PC-3 (cell line): ENCODE data around the gene CYP2J2. TPM values are rescaled to one million over a fixed set of nuclear protein-coding genes. Genes with fewer than 3 reads are reported as not detected.

Experiments
- ATAC-seq: fragments of 200-7000 bp; cut with Tn5 transposase; 2 replicates; pipeline ENCODE4 v1.9.1; 2020; ENCODE audit warnings: mild to moderate bottlenecking, moderate library complexity
- BruUV-seq: library from RNA; stranded (reverse); fragments of 400-500 nt; replicated peaks from 2 replicates; lab custom pipeline; 2021; lab: Mats Ljungman, UMichigan
- CTCF ChIA-PET: fragments of 300-600 bp; sonication (Branson Sonifier 250); formaldehyde crosslinking; loops from one replicate; lab custom pipeline; 2022; ENCODE audit warnings: antibody characterized with exemption; lab: Charles Lee
- POLR2A ChIA-PET: fragments of 300-600 bp; sonication (Branson Sonifier 250); formaldehyde crosslinking; loops from one replicate; lab custom pipeline; 2022; ENCODE audit warnings: antibody characterized with exemption; ENCODE audit not compliant: unreplicated experiment; lab: Charles Lee
- DNase-seq: peaks from one replicate; pipeline ENCODE4 v3.0.0-alpha.2; 2015
- H2AFZ ChIP-seq: fragments of 300-600 bp; sonication (generic); 2 replicates; pipeline ENCODE4 v1.6.0; 2016; ENCODE audit warnings: antibody characterized with exemption, low read length
- H3F3A ChIP-seq: fragments of 300-600 bp; sonication (generic); one replicate; pipeline ENCODE4 v1.6.0; 2017; ENCODE audit warnings: antibody characterized with exemption, low read length, control low read depth, mild to moderate bottlenecking; ENCODE audit not compliant: unreplicated experiment
- H3K27ac ChIP-seq: fragments of 300-600 bp; sonication (generic); 2 replicates; pipeline ENCODE4 v1.5.1; 2016; ENCODE audit warnings: mild to moderate bottlenecking, low read length
- H3K27me3 ChIP-seq: fragments of 300-600 bp; sonication (generic); 2 replicates; pipeline ENCODE4 v1.6.1; 2016; ENCODE audit warnings: low read length, mixed read lengths
- H3K36me3 ChIP-seq: fragments of 300-600 bp; sonication (generic); 2 replicates; pipeline ENCODE4 v1.6.1; 2016; ENCODE audit warnings: low read depth, mixed run types, low read length, mixed read lengths
- H3K4me1 ChIP-seq: fragments of 300-600 bp; sonication (generic); 2 replicates; pipeline ENCODE4 v1.5.1; 2016; ENCODE audit warnings: low read length; ENCODE audit not compliant: insufficient read depth
- H3K4me2 ChIP-seq: fragments of 300-600 bp; sonication (generic); 2 replicates; pipeline ENCODE4 v1.6.0; 2016; ENCODE audit warnings: low read length
- H3K4me3 ChIP-seq: fragments of 300-600 bp; sonication (generic); 2 replicates; pipeline ENCODE4 v1.5.1; 2016; ENCODE audit warnings: mild to moderate bottlenecking, low read length, mixed read lengths
- H3K79me2 ChIP-seq: fragments of 300-600 bp; sonication (generic); 2 replicates; pipeline ENCODE4 v1.6.1; 2017; ENCODE audit warnings: low read length, mixed read lengths
- H3K9ac ChIP-seq: fragments of 300-600 bp; sonication (generic); 2 replicates; pipeline ENCODE4 v1.6.0; 2016; ENCODE audit warnings: mild to moderate bottlenecking, low read length
- H3K9me2 ChIP-seq: fragments of 300-600 bp; sonication (generic); replicated peaks from 2 replicates; pipeline ENCODE4 v1.6.1; 2016; ENCODE audit warnings: mixed run types, low read length, mixed read lengths
- H3K9me3 ChIP-seq: fragments of 300-600 bp; sonication (generic); 2 replicates; pipeline ENCODE4 v1.6.1; 2016; ENCODE audit warnings: low read length, mixed read lengths
- H4K20me1 ChIP-seq: fragments of 300-600 bp; sonication (generic); 2 replicates; pipeline ENCODE4 v1.6.1; 2016; ENCODE audit warnings: low read length, mixed read lengths
- EZH2 ChIP-seq: fragments of 300-600 bp; sonication (generic); IDR thresholded peaks from one replicate; pipeline ENCODE4 v1.6.1; 2017; ENCODE audit warnings: antibody characterized with exemption, mild to moderate bottlenecking, low read length; ENCODE audit not compliant: unreplicated experiment
- EZH2phosphoT487 ChIP-seq: fragments of 300-600 bp; sonication (generic); IDR thresholded peaks from 2 replicates; pipeline ENCODE4 v1.6.1; 2018; ENCODE audit warnings: mild to moderate bottlenecking, antibody characterized with exemption, low read length, borderline replicate concordance
- intact Hi-C: fragments of 100-400 bp; cut with micrococcal nuclease; formaldehyde crosslinking; loops from 2 replicates; pipeline ENCODE4 v1.9.0; 2023
- total RNA-seq: library from RNA; depleted of rRNA; stranded (reverse); fragments of >200 nt; gene quantifications from 2 replicates; pipeline ENCODE4 v1.2.3, GENCODE V29; 2014
- TF ChIP-seq, protein P1 (sequence below): fragments of 300-600 bp; sonication (generic); conservative IDR thresholded peaks from 2 replicates; pipeline ENCODE4 v1.5.1; 2017; ENCODE audit warnings: antibody characterized with exemption, low read depth, mild to moderate bottlenecking, low read length

Gene CYP2J2
- total RNA-seq, 1 experiment from 2014 or later: 0.44 TPM

DNA sequence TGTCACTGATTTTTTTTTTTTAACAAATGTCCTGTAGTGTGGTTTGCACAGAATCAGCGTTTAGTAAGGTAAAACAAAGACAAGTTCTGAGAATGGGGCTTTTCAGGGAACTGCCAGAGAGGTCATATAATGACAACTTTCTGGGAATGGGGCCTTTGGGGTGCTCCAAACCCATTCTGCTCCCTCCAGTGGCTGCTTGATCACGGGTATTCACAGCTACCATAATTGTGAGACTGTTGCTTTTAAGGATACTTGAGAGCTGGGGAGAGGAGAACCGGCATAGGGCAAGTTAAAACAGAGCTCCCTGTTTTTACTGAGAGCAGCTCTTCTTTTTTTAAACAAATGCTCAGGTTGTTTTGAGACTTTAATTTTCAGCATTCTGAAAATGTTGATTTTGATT lies 48.2 kb downstream of the CYP2J2 start:
- H3K79me2 ChIP-seq: no peaks in the 10 kb centered on the region
- TF ChIP-seq EZH2: no peak
- TF ChIP-seq, protein P1, sequence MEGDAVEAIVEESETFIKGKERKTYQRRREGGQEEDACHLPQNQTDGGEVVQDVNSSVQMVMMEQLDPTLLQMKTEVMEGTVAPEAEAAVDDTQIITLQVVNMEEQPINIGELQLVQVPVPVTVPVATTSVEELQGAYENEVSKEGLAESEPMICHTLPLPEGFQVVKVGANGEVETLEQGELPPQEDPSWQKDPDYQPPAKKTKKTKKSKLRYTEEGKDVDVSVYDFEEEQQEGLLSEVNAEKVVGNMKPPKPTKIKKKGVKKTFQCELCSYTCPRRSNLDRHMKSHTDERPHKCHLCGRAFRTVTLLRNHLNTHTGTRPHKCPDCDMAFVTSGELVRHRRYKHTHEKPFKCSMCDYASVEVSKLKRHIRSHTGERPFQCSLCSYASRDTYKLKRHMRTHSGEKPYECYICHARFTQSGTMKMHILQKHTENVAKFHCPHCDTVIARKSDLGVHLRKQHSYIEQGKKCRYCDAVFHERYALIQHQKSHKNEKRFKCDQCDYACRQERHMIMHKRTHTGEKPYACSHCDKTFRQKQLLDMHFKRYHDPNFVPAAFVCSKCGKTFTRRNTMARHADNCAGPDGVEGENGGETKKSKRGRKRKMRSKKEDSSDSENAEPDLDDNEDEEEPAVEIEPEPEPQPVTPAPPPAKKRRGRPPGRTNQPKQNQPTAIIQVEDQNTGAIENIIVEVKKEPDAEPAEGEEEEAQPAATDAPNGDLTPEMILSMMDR: no peak
- no peak for TF ChIP-seq EZH2phosphoT487
- ATAC-seq (no peak), DNase-seq (no peak)
- H3K27me3 ChIP-seq: 0 out of 2 replicates have a peak, but pooled peaks cover 4% of the 10 kb centered on the region
- BruUV-seq: no TSS peak
- no peaks in the 10 kb centered on the region for H3F3A ChIP-seq
- H3K9me3 ChIP-seq: no peaks in the 10 kb centered on the region
- no peaks in the 10 kb centered on the region for H3K4me1 ChIP-seq
- H4K20me1 ChIP-seq: no peaks in the 10 kb centered on the region
- no peak overlapping the region for H3K9ac ChIP-seq
- no peak overlapping the region for H3K27ac ChIP-seq
- no peaks in the 10 kb centered on the region for H3K36me3 ChIP-seq
- no peaks in the 10 kb centered on the region for H3K9me2 ChIP-seq
- POLR2A ChIA-PET: no interaction called here
- no peak overlapping the region for H3K4me3 ChIP-seq
- intact Hi-C loops: no loop called here
- CTCF ChIA-PET: interaction anchor here (1.2 kb wide), 1 partner anchor 69 kb away, joined by 8 read pairs; no protein-coding TSS in a partner anchor
- H3K4me2 ChIP-seq: no peak overlapping the region
- H2AFZ ChIP-seq: no peak overlapping the region

DNA sequence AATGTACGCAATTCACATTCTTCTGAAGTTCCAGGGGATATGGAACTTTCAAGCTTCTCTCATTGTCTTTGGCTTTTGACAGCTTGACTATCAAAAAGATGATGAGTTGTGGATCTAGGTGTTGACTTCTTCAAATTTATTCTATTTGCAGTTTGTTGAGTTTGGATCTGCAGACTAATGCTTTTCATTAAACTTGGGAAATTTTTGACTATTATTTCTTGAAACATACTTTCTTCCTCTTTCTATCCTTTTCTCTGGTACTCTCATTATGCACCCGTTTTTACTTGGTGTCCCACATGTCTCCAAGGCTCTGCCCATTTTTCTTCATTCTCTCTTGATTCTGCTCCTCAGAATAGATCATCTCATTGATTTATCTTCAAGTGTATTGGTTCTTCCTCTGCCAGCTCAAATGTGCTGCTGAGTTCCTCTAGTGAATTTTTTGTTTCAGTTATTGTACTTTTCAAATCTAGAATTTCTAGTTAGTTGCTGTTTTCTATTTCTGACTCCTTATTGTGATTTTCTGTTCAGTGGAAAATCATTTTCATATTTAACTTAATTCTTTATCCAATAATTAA lies 49.4 kb downstream of the CYP2J2 start:
- no peak overlapping the region for H2AFZ ChIP-seq
- ATAC-seq (no peak), DNase-seq (no peak)
- no peaks in the 10 kb centered on the region for H3K36me3 ChIP-seq
- 0 out of 2 replicates have a peak, but pooled peaks cover 4% of the 10 kb centered on the region for H3K27me3 ChIP-seq
- H3K4me2 ChIP-seq: no peak overlapping the region
- no TSS peak for BruUV-seq
- POLR2A ChIA-PET: no interaction called here
- intact Hi-C loops: no loop called here
- H3F3A ChIP-seq: no peaks in the 10 kb centered on the region
- no peaks in the 10 kb centered on the region for H3K4me1 ChIP-seq
- H3K9me2 ChIP-seq: no peaks in the 10 kb centered on the region
- no peak overlapping the region for H3K27ac ChIP-seq
- no peak overlapping the region for H3K9ac ChIP-seq
- H3K79me2 ChIP-seq: no peaks in the 10 kb centered on the region
- H3K4me3 ChIP-seq: no peak overlapping the region
- H4K20me1 ChIP-seq: no peaks in the 10 kb centered on the region
- TF ChIP-seq, protein P1: no peak
- TF ChIP-seq EZH2phosphoT487: no peak
- no peak for TF ChIP-seq EZH2
- CTCF ChIA-PET: no interaction called here
- H3K9me3 ChIP-seq: no peaks in the 10 kb centered on the region

DNA sequence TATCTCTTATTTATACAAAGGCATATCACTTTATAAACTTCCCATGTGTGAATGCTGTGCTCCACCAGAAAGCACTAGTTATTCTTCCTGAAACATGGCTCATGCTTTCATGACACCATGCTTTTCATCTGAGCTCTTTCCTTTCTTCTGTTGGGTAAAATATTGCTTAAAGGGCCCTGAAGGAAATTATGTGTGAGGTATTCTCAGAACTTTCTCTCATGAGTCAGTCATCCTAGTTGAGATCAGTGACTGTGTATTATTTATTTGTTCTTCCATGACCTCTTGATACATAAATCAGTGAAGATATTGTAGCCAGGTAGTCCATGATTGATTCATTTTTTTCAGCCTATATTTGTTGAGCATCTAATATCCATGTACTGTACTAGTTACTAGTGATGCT lies 54.8 kb downstream of the CYP2J2 start:
- H3K9me2 ChIP-seq: no peaks in the 10 kb centered on the region
- H3K4me3 ChIP-seq: no peak overlapping the region
- no peaks in the 10 kb centered on the region for H4K20me1 ChIP-seq
- H3K4me2 ChIP-seq: no peak overlapping the region
- CTCF ChIA-PET: no interaction called here
- no peaks in the 10 kb centered on the region for H3K9me3 ChIP-seq
- TF ChIP-seq EZH2phosphoT487 (no peak), EZH2 (no peak)
- TF ChIP-seq, protein P1: no peak
- ATAC-seq: no peak
- H3K36me3 ChIP-seq: peaks cover 5% of the 10 kb centered on the region; the same call in 1 of the 2 replicates
- no peaks in the 10 kb centered on the region for H3K4me1 ChIP-seq
- POLR2A ChIA-PET: no interaction called here
- H3F3A ChIP-seq: no peaks in the 10 kb centered on the region
- no peak overlapping the region for H3K9ac ChIP-seq
- no peak overlapping the region for H3K27ac ChIP-seq
- H3K27me3 ChIP-seq: no peaks in the 10 kb centered on the region
- intact Hi-C loops: no loop called here
- no peak overlapping the region for H2AFZ ChIP-seq
- no TSS peak for BruUV-seq
- H3K79me2 ChIP-seq: no peaks in the 10 kb centered on the region
- DNase-seq: no peak
